AG08395 (cell line): ENCODE measurements around the gene TTYH2.
"Not testable (repeated sequence)": the region's sequence is repeated elsewhere in the genome, so short reads cannot be mapped to it uniquely, and the experiment has no call there.

Experiments used
- DNase-seq: peaks from one replicate; pipeline ENCODE4 v3.0.0; 2012; ENCODE audit warnings: mixed read lengths, low spot score

Gene TTYH2

DNA sequence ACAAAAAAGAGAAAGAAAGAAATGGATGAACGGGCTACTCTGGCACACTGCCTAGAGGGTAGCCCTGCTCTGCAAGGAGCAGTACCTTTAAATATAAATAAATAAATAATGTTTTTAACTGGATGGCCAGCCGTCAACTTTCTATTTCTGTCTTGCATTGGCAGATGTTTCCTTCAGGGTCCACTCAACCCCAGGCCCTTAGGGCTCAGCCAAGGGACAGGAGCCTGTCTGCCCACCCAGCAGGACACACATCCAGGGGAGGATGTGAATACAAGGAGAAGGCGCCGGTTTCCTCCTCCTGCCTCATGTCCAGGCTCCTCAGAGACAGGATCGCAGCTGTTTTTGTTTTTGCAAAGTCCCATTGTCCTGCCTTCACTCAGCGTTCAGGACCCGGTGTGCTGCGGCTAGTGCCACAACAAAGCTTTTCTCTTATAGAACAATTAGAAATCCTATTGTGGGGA is 22.6 kb downstream of the TTYH2 start:
- no peak for DNase-seq

DNA sequence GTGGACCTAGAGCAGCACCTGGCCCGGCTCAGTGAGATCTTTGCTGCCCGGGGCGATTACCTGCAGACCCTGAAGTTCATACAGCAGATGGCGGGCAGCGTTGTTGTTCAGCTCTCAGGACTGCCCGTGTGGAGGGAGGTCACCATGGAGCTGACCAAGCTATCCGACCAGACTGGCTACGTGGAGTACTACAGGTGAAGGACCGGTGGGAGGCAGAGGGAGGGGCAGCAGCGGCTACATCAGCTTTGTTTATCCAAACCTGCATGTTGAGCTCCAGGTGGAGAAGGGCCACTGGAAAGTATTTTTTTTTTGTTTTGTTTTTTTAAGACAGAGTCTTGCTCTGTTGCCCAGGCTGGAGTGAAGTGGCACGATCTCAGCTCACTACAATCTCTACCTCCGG is 23.9 kb downstream of the TTYH2 start:
- no peak for DNase-seq

DNA sequence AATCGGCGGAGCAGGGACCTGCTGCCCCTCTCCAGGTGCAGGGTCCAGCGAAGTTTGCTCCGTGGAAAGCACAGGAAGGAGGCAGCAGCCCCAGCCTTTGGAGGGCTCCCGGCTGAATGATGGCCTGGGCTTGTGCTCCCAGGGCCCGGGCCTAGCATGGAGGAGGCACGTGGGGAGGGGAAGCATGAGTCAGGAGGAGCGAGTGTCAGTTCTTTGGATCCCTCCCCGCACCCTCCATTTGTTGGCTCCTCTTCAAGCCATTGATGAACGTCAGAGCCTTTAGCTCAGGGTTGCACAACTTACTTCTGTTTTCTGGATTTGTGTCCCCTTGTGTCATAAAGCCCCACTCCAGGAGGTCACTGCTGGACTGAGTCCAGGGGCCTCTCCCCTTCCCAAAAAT is 25.8 kb downstream of the TTYH2 start:
- no peak for DNase-seq

DNA sequence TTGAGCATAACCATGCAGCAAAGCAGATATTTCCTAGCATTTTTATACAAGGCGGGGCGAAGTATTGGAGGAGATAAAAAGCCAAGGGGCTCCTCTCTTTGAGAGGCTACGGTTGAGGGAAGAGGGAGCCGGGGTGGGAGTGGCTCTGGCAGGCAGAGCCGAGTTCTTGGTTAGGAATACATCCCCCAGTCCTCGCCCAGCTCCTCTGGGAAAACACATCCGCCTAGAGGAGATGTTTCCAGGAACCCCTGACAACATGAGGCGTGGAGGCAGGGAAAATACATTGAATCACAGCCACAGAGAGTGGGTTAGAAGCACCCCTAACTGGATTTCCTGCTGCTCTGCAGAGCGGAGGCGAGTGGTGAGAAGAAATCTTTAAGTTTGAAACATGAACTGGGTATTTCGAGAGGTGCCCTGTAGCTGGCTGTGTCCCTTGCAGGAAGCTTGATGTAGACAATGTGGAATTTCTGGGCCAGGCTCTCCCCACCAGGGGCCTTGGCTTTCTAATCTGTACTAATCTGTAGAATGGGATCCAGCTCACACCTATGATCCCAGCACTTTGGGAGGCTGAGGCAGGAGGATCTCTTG is 27.3 kb downstream of the TTYH2 start:
- DNase-seq, result no peak

DNA sequence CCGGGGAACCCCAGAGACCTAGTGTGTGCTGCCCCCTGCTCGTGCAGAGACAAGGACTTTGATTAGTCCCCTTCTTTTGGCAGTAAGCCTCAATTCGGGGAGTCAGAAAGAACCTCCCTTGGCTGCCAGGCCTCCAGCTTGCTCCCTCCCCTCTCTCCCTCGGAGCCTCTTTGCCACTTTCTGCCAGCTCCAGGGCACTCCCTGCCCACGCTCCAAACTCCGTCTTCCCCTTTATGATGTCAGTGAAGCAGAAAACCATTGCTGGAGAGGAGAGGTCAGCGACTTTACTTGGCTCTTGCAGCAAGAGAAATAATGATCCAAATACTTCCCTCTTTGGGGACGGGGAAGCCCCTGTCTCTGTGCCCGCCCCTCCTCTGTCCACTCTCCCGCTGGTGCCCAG is 28.1 kb downstream of the TTYH2 start:
- no peak for DNase-seq

DNA sequence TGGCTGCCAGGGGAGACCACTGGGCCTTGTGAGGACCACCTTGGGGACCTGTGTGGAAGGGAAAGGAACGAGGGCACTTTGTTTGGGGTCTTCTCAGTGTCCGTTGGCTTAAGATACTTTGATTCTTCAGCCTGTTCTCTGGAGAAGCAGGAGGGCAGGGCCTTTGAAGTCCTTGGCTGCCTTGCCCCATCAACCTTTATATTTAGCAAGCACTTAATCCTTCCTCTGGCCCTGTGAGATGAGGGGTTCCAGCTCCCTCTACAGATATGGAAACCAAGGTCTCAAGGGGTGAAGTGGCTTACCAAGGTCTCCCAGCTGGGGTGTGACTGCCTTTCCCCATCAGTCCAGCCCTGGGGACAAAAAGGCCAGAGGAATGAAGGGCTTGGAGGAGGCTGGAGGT is 28.5 kb downstream of the TTYH2 start:
- no peak for DNase-seq

DNA sequence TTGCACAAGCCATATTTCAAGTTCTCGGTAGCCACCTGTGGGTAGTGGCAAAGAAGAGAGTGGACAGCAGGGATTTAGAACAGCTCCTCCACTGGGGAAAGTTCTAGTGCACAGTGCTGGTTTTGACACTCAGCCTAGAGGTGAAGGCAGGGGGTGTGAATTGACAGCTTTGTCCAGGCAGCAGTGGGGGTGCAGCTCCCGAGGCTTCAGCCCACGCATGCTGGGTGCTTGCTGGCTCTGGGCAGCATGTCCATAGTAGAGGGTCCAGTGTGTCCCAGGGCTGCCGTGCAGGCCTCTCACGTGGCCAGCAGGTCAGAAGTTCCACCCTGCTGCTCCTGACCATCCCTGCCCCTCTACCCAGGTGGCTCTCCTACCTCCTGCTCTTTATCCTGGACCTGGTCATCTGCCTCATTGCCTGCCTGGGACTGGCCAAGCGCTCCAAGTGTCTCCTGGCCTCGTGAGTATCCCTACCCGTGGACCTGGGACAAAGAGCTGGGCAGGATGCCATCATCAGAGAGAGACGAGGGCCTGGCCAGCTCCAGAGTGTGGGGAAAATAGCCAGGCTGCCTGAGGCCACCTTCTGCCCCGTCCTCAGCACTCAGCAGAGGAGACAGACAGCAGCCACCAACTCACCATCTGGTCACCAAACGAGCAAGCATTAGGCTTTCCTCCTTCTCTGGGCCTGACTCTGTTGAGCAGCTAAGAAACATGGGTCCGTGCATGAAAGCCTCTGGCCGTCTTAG is 29.8 kb downstream of the TTYH2 start:
- no peak for DNase-seq

DNA sequence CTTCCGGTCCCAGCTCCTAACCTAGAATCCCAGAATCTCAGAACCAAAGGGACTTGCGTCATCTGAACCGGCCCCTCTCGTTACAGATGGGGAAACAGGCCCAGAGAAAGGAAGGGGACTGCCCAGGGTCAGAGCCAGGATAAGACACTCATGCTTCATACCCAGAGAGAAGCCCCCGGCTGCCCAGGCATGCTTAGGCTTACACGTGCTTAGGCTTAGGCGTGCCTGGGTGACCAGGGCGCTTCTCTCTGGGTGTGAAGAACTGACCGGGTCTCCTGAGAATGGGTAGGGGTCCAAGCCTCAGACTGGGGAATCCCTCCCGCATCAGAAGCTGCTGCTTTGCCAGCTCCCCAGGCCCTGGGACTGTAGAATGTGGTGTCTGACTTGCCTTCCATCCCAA is 30.8 kb downstream of the TTYH2 start:
- no peak for DNase-seq

DNA sequence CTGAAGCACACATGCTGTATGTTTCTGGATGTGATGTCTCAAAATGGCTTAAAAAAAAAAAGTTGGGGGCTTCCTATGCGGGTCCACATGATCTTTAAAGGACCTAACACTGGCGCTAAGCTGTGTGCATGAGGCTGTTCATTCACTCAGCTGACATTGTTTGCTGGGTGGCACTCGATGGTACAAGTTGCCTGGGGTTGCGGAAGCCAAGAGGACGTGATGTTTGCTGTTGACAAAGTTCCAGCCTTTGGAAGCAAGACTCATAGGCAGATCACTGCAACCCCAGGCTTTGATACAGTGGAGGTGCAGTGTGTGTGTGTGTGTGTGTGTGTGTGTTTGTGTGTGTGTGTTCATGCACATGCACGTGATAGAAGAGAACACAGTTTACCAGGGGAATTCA is 31.2 kb downstream of the TTYH2 start:
- no peak for DNase-seq

DNA sequence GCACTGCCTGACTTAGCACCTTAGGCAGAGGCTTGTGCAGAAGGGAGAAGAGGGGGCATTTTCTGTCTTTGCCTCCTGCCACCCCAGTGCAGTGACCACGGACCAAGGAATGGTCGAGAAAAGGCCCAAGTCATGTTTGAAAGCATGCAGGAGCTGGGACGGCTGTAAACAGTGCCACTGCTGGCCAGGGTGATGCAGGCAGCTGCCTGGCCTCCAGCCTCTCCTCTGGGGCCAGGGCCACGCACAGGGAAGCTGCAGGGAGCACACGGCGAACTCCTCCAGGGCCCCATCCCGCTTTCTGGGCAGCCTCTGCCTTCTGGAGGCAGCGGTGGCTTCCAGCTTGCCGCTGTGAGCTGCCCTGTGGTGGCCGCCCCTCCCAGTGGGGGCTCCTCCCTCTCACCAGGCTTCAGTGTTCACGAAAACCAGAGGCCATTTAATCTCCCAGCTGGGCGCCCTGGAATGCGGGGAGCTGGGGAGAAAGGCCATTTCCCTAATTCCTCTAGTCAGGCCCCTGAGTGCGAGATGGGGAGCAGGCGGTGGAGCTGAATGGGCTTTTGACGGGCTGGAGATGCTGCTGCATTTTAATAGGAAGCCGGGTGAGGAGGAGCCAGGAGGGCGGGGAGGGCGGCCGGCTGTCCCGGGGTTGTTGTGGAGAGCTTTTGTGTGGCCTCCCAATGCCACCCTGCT is 31.9 kb downstream of the TTYH2 start:
- no peak for DNase-seq

DNA sequence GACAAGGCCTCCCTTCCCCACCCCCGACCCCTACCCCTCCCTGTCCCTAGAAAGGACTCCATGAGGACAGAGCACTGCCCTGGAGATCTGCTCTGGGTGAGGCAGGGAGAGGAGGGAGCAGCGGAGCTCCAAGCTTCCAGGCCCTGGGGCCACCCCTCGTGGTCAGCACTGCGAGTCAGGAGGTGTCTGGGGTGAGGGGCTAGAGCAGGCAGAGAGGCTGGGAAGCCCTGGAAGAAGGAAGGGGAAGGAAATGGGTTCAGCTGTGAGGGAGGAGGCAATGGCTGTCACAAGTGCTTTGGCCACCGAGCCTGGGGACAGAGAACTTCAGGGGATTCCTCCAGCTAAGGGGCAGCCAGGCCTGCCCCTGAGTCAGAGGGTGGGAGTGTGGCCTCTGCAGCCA is 32.5 kb downstream of the TTYH2 start:
- no peak for DNase-seq

DNA sequence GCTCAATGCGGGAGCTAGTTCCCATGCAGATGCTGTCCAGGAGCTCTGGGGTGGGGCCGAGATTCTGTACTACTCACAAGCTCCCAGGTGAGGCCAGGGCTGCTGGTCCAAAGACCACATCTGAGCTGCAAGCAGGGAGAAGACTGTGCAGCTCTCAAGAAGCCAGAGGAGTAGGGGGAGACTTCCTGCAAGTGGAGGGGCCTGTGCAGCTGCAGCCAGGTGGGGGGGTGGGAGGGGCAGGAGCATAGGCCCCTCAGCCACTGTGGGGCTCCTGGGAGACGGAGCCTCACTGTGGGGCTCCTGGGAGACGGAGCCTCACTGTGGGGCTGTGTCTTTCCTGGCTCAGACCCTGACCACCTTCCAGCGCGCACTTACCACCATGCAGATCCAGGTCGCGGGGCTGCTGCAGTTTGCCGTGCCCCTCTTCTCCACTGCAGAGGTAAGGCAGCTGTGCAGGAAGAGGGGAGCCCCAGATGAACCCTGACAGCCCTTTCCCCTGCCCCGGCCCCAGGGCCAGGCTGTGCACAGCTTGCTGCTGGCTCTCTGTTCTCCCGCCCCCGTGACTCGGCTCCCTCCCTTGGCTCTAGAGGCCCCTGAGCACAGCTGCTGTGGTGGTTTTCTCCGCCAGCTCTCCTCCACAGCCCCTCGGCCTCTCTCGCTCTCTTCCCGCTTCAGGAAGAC is 36.4 kb downstream of the TTYH2 start:
- no peak for DNase-seq

DNA sequence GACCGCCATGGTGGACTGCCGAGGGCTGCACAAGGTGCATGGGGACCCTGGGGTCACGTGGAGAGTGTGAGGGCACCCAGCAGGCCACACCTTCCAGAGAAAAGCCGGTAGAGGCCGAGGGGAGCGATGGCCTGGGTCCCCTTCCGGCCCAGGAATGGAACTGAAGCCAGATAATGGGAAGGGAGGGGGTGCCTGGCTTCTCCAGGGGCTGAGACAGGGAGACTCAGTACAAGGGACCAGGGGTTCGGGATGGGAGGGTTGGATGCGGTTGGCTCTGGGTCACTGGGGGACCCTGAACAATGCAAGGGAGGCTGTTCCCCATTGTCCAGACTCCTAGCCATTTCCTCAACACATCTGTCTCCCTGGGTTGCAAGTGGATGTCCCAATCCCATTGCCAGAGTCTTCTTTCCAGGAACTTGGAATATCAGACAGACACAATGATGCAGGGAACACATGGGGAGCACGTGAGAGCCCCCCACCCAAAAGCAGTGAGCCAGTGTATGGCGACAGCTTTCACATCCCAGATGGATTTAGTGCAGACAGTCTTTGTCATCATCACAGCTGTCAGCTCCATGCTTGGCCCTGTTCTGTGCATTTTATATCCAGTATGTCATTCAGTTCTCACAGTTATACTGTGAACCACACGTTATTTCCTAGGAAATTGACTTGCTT is 37.1 kb downstream of the TTYH2 start:
- DNase-seq, result no peak

DNA sequence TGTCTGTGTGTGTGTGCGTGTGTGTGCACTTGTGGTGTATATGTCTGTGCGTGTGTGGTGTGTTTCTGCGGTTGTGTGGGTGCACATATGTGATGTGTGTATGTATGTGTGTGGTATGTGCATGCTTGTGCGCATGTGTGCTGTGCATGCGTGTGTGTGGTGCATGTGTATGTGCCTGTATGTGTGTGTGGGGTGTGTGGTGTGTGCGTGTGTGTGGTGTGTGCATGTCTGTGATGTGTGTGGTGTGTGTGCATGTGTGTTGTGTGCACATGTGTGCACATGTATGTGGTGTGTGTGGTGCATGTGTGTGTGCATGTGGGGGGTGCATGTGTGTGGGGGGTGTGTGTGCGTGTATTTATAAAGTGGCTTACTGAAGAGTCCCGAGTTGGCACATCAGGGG is 37.7 kb downstream of the TTYH2 start:
- no peak for DNase-seq

DNA sequence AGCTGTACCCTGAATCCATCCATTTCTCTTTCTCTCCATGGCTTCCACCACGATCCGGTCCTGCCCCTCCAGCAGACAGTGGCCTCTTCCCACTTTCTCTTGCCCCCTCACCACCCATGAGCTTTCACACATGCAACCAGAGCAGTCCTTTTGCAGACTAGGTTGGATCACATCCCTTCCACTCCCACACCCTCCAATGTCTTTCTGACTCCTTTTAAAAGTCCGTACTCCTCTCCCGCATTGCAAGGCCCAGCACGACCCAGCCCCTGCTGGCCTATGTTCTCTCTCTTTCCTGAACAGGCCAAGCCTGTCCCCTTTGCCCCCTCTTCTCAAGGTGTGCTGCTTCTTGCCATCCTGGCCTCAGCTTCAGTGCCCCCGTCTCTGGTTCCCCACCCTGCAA is 38.2 kb downstream of the TTYH2 start:
- no peak for DNase-seq

DNA sequence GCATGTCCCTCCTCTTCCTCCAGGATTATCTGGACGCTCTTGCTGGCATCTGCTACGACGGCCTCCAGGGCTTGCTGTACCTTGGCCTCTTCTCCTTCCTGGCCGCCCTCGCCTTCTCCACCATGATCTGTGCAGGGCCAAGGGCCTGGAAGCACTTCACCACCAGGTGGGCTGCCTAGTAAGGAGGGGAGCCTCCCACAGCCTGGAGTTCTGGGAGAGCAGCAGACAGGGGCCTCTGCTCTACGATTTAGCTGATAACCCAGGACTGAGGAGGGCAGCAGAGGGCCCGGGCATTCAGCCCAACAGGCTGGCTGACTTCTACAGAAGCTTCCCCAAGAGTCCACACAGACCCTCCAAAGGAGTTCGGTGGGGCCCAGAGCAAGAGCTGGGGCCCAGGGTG is 38.8 kb downstream of the TTYH2 start:
- no peak for DNase-seq

DNA sequence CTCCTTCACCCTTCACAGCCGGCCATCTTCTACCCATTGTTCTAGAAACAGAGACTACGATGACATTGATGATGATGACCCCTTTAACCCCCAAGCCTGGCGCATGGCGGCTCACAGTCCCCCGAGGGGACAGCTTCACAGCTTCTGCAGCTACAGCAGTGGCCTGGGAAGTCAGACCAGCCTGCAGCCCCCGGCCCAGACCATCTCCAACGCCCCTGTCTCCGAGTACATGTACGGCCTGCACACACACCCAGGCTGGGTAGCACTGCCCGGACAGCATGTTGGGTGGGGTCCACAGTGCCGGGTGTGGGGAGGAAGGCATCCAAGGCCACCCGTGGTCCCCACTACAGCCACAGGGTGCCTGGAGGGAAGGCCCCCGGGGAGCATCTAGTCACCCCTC is 39.7 kb downstream of the TTYH2 start:
- no peak for DNase-seq

DNA sequence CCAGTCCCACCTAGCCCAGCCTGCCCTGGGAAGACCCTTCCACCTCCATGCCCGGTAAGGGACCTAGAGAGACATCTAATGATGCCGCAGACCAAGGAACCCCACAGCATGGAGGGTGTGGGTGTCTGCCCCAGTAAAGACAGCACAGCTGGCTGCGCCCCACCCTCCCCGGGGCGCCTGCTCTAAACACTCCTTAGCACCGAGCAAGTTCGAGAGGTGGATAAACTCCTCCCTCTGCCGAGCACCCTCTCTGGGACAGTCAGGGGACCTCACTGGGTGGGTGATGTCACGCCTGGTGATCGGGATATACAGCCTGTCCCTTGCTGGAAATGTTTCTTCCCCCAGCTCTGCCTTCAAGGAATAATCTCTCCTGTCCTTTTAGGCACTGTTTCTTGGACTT is 43.9 kb downstream of the TTYH2 start:
- DNase-seq, result no peak

DNA sequence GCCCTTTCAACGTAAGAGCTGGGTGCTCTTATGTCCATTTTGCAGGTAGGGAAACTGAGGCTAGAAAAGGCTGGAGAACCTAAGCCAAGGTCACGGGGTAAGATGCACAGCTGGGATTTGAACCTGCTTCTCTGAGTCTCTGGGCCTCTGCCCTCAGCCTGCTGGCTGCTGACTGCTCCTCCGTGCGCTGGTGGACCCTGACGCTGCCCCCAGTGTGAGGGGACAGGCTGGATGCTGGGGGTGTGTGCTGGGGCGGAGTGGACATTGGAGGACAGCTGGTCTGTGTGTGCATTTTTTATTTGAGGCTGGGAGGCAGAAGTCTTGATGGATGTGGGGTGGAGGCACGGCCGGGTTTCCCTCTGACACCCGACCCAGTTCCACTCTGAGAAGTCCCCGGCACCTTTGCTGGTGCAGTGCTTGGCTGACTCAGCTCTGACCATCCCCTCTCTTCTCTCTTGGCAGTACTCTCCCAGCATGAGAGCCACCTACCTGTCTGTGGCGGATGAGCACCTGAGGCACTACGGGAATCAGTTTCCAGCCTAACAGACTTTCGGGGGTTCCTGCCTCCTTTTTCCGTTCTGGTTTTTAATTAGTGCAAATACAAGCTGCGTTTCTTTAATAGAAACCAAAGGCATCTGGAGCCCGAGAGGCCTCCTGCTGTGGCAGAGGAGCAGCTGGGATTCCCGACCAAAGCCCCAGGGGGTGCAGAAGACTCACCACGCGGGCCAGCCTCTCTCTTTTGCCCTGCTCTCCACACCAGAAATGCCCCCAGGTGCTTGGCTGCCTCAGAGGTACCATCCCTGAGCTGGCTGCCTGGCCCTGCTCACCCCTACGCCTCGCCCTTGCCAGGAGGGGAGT is 46.5 kb downstream of the TTYH2 start:
- no peak for DNase-seq

DNA sequence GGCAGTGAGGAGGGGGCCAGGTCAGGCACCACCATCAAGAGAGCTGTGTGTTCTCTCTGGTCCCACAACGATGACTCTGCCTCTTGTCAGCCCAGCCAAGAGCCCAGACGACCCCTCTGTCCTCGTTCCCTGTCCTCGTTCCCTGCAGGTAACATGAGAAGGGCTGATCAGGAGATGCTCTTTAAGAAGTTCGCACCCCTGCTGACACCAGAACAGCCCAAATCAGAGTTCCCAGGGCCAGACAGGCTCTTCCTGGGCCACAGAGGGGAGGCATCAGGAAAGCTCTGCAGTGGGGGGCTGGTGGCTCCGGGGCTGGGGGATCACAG is 47.1 kb downstream of the TTYH2 start:
- DNase-seq, result no peak

DNA sequence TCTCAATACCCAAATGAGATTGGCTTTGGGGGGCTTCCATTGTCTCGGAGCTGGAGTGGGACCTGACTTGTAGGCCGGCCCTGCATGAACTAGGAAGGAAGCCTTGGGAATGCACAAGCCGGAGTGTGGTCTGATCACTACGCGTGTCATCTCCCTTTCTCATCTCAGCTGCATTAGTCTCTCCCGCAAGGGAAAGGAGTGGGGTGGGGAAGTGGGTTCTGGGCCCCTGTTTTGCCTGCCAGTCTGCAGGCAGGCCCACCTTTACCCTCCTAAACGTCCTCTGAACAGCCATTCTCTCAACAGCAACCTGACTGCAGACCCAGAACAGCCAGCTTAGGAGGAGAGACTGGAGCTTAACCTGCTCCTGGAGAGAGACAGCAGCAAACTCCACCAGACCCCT is 49.2 kb downstream of the TTYH2 start:
- no peak for DNase-seq

DNA sequence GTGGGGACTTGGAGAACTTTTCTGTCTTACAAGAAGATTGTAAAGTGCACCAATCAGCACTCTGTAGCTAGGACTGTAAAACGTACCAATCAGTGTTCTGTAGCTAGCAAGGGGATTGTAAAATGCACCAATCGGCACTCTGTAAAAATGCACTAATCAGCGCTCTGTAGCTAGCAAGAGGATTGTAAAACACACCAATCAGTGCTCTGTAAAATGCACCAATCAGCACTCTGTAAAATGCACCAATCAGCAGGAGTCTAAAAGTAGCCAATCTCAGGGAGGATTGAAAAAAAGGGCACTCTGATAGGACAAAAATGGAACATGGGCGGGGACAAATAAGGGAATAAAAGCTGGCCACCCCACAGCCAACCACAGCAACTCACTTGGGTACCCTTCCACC is 53.7 kb downstream of the TTYH2 start:
- not testable (repeated sequence) for DNase-seq
